ENCODE results near the gene SLC38A10. TPM values are rescaled to one million over a fixed set of nuclear protein-coding genes. Genes with fewer than 3 reads are reported as not detected.

The SLC38A10 gene
- total RNA-seq, 1 donor from 2014 or later, result 46.6 TPM

DNA sequence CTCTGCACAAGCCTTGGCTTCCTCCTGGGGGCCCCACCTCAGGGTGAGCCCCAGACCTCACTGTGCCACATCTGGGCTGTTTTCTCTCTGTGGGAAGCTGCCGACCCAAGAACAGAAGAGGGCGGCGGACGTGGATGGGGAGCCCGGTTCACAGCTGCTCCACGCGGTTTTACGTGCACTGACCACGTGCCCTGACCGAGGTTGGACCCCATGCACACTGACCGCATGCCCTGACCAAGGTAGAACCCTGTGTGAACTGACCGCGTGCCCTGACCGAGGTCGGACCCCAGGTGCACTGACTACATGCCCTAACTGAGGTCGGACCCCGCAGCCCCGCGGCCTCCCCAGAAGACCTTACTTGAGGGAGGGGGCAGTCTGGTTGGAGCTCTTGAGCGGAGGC, 92.0 kb downstream of the SLC38A10 start:
- DNase-seq (no peak), ATAC-seq (no peak)
- intact Hi-C loops (cut with micrococcal nuclease), result no loop called here

DNA sequence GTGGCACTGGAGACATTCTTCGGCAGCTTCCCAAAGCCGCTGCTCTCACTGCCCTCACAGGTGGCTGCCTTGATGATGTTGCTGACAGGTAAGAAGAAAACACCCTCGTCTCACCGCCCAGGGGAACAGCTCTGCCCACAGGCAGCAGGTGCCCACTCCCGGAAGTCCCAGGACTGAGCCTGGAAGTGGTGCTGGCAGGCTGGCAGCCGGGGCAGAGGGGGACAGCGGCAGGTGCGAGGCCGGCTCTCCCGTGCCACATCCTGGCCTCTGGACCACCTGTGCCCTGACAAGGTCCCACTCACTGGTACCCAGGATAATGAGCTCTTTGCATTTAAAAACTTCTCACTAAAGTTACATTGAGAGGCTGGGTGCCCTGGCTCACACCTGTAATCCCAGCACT, 92.8 kb downstream of the SLC38A10 start:
- intact Hi-C loops (cut with micrococcal nuclease), result no loop called here
- DNase-seq (no peak), ATAC-seq (no peak)

DNA sequence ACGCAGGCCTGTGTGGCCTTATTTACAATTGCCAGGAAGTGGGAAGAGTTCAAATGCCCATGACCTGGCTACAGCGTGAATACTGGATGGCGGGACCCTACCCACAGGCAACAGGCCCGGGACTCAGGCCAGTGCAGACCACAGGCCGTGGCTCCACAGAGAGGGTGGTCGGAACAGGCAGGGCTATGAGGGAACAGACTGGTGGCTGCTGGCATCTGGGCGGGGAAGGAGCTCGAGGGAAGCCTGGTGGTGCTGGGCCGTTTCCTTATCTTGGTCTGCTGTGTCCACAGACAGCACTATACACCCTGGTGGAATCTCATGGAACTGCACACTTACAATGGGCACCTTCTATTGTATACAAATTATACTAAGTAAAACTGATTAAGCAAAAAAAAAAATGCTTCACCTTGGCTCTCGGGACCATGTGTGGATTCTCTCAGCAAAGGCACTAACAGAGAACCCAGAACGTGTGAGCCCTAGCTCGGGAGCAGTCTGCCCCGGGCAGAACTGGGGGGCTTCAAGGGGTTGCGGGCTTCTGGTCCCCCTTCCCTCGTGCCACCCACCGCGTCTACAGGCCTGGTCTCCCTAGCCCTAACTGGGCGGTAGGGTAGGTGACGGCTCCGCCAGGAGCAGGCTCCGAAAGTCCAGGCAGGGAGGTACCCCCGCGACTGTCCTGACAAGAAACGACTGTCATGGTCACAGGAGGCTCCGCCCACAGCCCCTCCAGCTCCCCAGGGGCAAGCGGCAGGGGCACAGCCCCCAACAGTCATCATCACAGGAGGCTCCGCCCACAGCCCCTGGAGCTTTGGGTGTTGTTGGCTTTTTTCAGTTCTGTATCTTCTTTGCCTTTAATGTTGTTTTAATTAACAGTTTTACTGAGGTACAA, 94.2 kb downstream of the SLC38A10 start:
- intact Hi-C loops (cut with micrococcal nuclease), result no loop called here
- ATAC-seq (peak; percentile 65), DNase-seq (no peak)

DNA sequence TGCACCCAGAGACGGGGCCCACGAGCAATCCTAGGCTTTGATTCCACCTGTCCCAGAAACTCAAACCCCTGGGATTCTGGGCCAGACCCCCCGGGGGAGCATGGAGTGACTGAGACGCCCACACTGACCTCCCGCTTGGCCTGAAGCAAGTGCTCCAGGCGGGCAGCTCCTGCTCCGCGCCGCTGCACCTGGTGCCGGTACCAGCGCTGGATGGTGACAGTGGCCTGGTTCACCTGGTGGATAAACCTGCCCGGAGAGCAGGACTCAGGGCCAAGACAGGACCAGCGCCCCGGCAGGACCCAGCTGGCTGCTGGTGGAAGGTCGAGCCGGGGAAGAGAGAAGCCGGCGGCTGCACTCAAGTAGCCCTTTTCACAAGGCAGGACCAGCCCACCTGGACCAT, 94.9 kb downstream of the SLC38A10 start:
- DNase-seq, result no peak
- intact Hi-C loops (cut with micrococcal nuclease), result no loop called here
- ATAC-seq, result no peak

DNA sequence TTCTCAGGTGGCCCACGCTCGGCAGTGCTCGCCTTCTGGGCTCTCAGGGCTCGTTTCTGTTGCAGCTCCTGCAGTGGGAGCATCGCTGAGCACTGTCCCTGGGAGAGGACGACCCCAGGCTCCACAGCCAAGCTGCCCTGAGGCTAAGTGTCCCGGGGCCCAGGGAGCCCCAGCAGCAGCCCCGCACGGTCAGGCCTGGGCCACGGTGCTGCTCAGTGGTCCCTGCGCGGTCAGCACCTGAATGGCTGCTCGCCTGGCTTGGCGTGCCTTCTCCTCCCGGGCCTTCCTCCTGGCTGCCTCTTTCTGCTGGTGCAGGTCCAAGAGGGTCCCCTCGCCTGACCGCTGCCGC, 95.7 kb downstream of the SLC38A10 start:
- intact Hi-C loops (cut with micrococcal nuclease), result no loop called here
- no peak for DNase-seq

DNA sequence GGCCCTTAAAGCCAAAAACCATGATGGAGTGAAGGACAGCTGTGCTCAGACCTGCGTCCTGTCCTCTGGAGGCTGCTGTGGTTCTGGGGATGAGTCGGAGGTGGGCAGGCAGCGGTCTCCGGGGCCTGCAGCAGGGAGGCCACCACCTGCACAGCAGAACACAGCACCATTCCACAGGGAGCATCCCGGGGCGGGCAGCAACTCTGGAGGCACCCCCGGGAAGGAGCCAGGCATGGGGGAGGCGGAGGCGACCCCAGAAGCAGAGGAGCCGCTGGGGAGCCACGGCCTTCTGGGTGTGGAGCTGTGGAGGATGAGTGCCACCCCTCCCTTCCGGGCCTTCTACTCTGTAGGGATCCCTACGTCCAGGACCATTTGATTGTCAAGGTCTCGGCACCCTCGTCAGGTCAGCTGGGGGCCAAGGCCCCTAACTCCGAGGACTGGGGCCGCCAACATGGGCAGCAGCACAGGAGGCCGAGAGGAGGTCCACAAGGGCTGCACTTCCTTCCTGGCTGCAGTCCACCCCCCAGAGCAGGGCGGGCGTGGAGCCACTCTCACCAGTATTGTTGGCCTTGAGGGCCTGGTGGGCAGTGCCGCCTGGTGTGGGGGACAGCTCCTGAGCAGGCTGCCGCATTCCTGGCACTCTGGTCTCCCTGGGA, 96.2 kb downstream of the SLC38A10 start:
- no peak for ATAC-seq

More for the DNA sequence above, 95.7 kb downstream of the SLC38A10 start:
- no peak for ATAC-seq

DNA sequence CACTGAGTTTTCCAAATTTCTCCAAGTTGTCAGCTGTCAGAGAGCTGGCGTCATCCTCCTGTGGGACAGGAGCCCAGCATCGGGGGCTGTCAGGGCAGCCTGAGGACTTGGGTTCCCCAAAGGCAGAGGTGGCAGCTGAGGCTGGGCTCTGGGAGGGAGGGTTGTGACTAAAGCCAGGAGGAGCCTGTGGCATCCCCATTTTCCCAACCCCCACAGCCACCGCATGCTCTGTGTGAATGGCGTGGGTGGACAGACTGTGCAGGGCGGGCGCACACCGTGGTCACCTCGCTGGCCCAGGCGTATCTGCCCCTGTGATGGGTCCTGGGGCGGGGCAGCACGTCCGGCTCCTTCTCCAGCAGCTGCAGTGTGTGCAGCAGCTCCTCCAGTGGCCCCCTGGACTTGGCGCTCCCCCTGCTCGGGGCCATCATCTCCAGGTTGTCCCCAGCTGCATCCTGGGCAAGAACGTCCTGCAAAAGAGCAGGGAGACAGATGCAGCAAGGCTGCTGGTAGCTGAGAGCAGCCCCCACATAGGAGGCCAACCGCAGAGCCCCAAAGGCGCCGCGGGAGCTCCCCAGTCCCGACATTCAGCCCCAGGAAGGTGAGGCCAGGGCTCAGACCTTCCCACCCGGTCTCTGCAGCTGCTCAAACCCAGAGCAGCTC, 97.1 kb downstream of the SLC38A10 start:
- intact Hi-C loops (cut with micrococcal nuclease), result no loop called here
- ATAC-seq, result no peak

More for the DNA sequence above, 96.2 kb downstream of the SLC38A10 start:
- intact Hi-C loops (cut with micrococcal nuclease), result no loop called here
- DNase-seq, result no peak

DNA sequence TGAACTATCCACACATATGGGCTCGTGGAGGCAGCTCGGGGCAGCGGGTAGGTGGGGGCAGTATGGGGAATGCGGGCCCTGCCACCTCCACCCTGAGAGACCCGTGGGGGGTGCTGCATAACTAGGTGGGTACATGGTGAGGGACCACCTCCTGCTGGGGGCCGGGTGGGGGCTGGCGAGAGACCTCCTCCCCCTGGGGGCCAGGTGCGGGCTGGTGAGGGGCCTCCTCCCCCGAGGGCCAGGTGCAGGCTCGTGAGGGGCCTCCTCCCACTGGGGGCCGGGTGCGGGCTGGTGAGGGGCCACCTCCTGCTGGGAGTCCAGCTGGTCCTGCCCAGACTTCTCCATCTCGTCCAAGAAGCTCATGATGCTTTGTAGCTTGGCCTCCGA, 97.7 kb downstream of the SLC38A10 start:
- no peak for DNase-seq

More for the DNA sequence above, 97.1 kb downstream of the SLC38A10 start:
- DNase-seq, result no peak

DNA sequence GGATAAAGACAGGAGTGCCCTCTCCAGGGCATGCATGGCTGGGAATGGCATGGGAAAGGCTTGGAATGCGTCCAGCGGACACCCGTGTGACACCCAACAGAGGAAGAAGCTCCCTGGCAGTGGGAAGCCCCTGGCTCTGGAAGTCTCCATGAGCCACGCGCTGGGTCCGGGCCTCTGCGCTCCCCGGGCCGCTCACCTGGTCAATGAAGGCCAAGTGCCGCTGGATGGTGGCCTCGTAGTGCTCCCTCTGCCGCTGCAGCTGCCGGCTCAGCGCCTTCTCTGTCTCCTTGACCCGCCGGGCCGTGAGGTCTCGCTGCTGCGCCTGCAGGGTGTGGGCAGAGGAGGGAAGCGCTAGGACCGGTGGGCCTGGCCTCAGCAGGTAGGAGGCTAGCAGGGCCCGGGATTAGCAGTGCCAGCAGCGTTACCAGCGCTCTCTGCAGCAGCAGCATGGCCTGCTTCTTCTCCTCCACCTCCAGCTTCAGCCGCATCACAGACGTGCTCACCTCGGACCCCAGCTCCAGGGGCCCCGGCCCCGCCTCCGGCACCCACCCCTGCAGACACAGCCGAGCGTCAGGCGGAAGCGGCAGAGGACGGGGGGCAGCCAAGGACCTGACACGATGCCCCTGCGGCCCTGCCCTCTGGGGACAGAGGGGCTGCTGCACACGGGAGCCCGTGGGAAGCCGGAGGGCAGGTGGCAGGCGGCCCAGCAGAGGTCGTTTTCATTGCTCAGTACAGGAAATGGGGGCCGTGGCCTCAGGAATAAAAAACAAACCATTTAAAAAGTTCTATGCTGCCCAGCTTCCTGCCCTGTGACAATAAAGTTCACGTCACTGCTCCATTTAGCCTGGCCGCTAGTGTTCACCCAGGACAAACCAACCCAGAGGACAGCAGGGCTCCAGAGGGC, 98.3 kb downstream of the SLC38A10 start:
- DNase-seq (no peak), ATAC-seq (no peak)
- intact Hi-C loops (cut with micrococcal nuclease), result no loop called here

More for the DNA sequence above, 97.7 kb downstream of the SLC38A10 start:
- intact Hi-C loops (cut with micrococcal nuclease), result no loop called here
- ATAC-seq, result no peak

DNA sequence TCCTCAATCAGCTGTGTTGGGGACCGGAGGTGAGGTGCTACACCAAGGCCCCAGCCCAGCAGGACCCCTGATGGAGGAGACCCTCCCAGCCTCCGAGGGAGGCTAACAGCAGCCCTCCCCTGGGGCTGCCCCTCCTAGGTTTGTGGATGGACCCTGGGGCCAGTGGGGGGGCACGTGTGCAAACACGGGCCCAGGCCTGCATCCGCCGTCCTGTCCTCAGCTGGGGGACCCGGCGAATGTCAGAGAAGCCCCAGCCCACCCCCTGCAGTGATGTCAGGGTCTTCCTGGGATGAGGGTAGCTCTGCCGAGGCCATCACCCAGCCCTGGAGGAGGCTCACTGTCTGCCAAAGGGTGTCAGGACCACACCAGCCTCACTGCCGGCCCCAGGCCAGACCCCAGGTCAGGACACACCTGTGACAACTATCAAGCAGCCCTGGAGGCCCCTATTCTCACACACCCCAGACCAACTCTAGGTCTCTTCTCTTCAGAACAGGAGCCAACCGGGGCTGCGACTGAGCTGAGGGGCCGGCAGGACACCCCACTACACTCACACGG, 99.1 kb downstream of the SLC38A10 start:
- ATAC-seq (no peak), DNase-seq (no peak)
- intact Hi-C loops (cut with micrococcal nuclease), result no loop called here

Other genes starting within 250 kb of the SLC38A10 start
- gene PVALEF, start 129.8 kb downstream of the SLC38A10 start, total RNA-seq, result 0.20 TPM
- gene AATK, start 129.1 kb downstream of the SLC38A10 start, total RNA-seq, result 14.5 TPM
- 13.6 TPM for gene CEP131, start 72.3 kb downstream of the SLC38A10 start, total RNA-seq
- 13.8 TPM for gene TEPSIN, start 56.3 kb downstream of the SLC38A10 start, total RNA-seq
- 53.7 TPM for gene NDUFAF8, start 56.0 kb downstream of the SLC38A10 start, total RNA-seq
- 8.6 TPM for gene BAHCC1, start 100.2 kb upstream of the SLC38A10 start, total RNA-seq
- gene ACTG1, start 217.5 kb upstream of the SLC38A10 start, total RNA-seq, result 357 TPM
- gene FSCN2, start 233.1 kb upstream of the SLC38A10 start, total RNA-seq, result 0.50 TPM